Measurements from ENCODE around the gene GIT1. TPM values are rescaled to one million over a fixed set of nuclear protein-coding genes. Genes with fewer than 3 reads are reported as not detected.

Gene GIT1
- total and polyA plus RNA-seq, 2 of the 13 experiments (the other 11 are each of a cell fraction or from before 2014, with no cell fraction given), result 14.2 to 30.8 TPM

- in situ Hi-C loops (cut with HindIII; ENCODE audit: extremely low pct_ligation_motif_present, low pct_unique_long_range_greater_than_20kb), result no loop called here
- Histone ChIP-seq H3K4me2 (ENCODE audit: low read depth, low read length) (no peak overlapping the region), H2AFZ (ENCODE audit: low read length) (no peak overlapping the region), H3K9me3 (ENCODE audit: low read length) (no peaks in the 10 kb centered on the region), H3K36me3 (replicated peaks in 1 of 2; ENCODE audit: control insufficient read depth in 1 of 2, insufficient read depth in 2 of 2, low read length in 2 of 2) (no peaks in the 10 kb centered on the region), H3K4me1 (ENCODE audit: insufficient read depth, low read length) (peaks cover 38% of the 10 kb centered on the region), H3K79me2 (ENCODE audit: insufficient read depth, low read length) (no peaks in the 10 kb centered on the region), H3K27ac (ENCODE audit: extremely low read length, insufficient read depth, low read length) (no peak overlapping the region), H3K27me3 (ENCODE audit: control insufficient read depth in 1 of 2, insufficient read depth in 2 of 2, low read length in 2 of 2) (peaks cover 6 to 28% of the 10 kb centered on the region in 2 experiments), H3K4me3 (replicated peaks in 1 of 3; ENCODE audit: insufficient read depth in 1 of 3, low read depth in 2 of 3, low read length in 3 of 3) (no peak overlapping the region), H3K9ac (ENCODE audit: insufficient read depth, low read depth, low read length) (no peak overlapping the region), H4K20me1 (ENCODE audit: insufficient read depth, low read length) (no peaks in the 10 kb centered on the region)
- 87% methylated on average over 3 of the region's 11 CpGs for WGBS (ENCODE audit: low lambda C conversion rate)
- no peak for ATAC-seq
- intact Hi-C loops (cut with micrococcal nuclease; ENCODE audit: unreplicated experiment), result no loop called here
- FAIRE-seq, result no peak
- CTCF ChIA-PET (ENCODE audit: low intra/inter-chr PET ratio, low total read pairs), result no interaction called here
- no peak for TF ChIP-seq NFIC (IDR thresholded peaks at IDR 0.05; ENCODE audit: low read length)
- TF ChIP-seq PHB2 (IDR thresholded peaks at IDR 0.05; ENCODE audit: partially characterized antibody), result no peak
- no peak for TF ChIP-seq ZNF557 (CRISPR knock-in tag; IDR thresholded peaks at IDR 0.05)
- TF ChIP-seq ZNF496 (CRISPR knock-in tag; IDR thresholded peaks at IDR 0.05; ENCODE audit: insufficient replicate concordance), result no peak
- TF ChIP-seq ZNF513 (CRISPR knock-in tag; conservative IDR thresholded peaks at IDR 0.05), result no peak
- TF ChIP-seq ZNF138 (CRISPR knock-in tag; IDR thresholded peaks at IDR 0.05; ENCODE audit: low read depth), result no peak
- TF ChIP-seq NONO (IDR thresholded peaks at IDR 0.05), result no peak
- no peak for TF ChIP-seq NONO (CRISPR knock-in tag; conservative IDR thresholded peaks at IDR 0.05)
- no TSS peak for BruUV-seq (replicated peaks)
- DNase-seq (ENCODE audit: low spot score), result no peak
- POLR2A ChIA-PET, result no interaction called here
Observed at GRCh38 chr17:29611351-29612093, 22.1 kb upstream of the GIT1 start.
